Measurements from ENCODE around the gene LPCAT1.
"Not testable (repeated sequence)": the region's sequence is repeated elsewhere in the genome, so short reads cannot be mapped to it uniquely, and the experiment has no call there.

Gene LPCAT1

GRCh38 chr5:1508659-1509290, 15.0 kb downstream of the LPCAT1 start:
- DNase-seq (ENCODE audit: low read depth) = no peak

- no peak for DNase-seq (ENCODE audit: low read depth)
Measured at GRCh38 chr5:1507961-1508658, 15.7 kb downstream of the LPCAT1 start.

- DNase-seq (ENCODE audit: low read depth) = no peak
Measured at GRCh38 chr5:1507457-1507856, 16.3 kb downstream of the LPCAT1 start.

DNA sequence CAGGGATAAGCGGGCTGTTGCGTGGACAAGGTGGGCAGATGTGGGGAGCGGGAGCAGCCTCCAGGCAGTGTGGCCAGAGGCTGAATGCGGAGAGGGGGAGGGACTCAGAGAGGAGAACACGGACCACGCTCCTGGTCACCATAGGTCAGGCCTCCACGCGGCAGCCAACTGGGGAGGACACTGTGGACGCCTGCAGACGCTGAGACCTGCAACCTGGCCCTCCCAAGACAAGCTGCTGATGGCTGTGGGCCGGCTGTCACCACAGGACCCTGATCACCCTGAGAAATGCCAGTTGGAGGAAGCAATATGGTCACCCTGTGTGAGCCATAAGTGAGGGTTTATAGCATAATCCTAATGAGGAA, 16.8 kb downstream of the LPCAT1 start:
- DNase-seq (ENCODE audit: low read depth) = no peak

DNA sequence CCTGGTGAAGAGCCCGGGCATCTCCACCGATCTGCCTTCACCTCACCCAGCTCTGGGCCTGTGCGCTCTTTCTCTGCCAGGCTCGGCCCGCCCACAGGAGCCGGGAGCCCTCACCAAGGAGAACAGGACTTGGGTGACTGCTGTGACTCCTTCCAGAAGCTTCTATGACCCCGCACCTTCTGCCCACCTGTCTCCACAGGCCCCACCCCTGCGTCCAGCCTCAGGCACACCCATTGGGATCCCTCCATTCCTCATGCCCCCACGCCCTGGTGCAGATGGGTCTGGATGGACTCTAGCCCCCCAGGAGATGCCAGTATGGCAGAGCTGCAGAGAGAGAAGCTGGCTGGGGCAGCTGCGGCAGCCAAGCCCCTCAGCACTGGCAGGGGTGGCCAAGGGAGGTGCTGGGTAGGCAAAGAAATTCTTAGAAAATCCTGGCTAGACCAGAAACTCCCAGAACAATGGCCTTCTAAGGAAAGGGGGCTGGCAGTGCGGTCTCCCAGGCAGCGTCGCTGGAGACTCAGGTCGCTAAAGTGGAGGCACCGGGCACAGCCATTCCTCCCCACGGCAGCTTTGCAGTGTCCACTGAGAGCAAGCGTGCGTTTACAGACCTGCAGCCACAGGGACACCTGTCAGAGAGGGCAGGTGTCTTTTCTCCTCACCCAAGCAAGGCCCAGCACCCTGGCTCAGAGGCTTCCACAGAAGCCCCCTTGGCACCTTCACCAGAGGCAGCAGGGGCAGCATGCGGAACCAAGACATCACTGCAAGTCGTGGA, 17.3 kb downstream of the LPCAT1 start:
- DNase-seq (ENCODE audit: low read depth) = no peak

- no peak for DNase-seq (ENCODE audit: low read depth)
Measured at GRCh38 chr5:1505506-1506241, 18.1 kb downstream of the LPCAT1 start.

- not testable (repeated sequence) for DNase-seq (ENCODE audit: low read depth)
Measured at GRCh38 chr5:1505089-1505488, 18.7 kb downstream of the LPCAT1 start.

GRCh38 chr5:1504617-1505016, 19.1 kb downstream of the LPCAT1 start:
- no peak for DNase-seq (ENCODE audit: low read depth)

DNA sequence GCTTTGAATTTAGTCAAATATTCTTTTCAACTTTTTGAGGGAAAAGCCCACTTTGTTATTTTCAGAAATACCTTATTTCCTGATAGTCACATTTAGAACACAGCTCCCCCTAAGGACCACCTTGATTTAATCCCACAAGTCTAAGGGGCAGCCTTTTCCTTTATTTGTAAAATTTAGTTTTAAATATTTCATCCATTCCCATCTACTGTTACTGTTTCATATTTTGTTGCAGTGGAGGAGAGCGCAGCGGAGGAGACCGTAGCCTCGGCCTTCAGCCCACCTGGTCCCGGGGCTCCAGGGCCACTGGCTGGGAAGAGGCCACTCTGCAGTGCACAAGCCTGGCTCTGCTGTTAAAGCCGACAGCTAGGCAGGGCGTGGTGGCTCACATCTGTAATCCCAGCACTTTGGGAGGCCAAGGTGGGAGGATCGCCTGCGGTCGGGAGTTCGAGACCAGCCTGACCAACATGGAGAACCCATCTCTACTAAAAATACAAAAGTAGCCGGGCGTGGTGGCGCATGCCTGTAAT, 19.6 kb downstream of the LPCAT1 start:
- no peak for DNase-seq (ENCODE audit: low read depth)

- DNase-seq (ENCODE audit: low read depth) = no peak
Measured at GRCh38 chr5:1503241-1504068, 20.3 kb downstream of the LPCAT1 start.

- DNase-seq (ENCODE audit: low read depth) = no peak
Measured at GRCh38 chr5:1502737-1503120, 21.0 kb downstream of the LPCAT1 start.

GRCh38 chr5:1502046-1502736, 21.6 kb downstream of the LPCAT1 start:
- no peak for DNase-seq (ENCODE audit: low read depth)

DNA sequence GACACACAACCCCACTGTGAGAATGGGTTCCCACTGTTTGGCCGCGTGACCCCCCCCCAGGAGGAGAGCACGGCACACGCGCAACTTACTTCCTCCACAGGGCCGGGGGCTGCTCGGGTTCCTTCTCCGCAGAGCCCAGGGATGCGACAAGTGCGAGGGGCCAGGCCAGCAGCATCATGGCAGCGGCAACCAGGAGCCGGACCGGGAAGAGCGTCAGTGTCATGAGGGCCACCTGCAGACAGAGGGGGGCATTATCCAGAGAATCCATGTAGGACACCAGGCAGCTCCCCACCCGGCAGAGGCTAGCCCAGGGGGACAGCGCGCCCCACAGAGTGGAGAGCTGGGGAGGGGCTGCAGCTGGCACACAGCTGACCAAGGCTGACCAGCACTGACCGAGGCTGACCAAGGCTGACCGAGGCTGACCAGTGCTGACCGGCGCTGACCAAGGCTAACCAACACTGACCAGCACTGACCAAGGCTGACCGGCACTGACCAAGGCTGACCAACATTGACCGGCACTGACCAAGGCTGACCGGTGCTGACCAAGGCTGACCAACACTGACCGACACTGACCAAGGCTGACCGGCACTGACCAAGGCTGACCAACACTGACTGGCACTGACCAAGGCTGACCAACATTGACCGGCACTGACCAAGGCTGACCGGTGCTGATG, 22.3 kb downstream of the LPCAT1 start:
- DNase-seq (ENCODE audit: low read depth) = no peak

GRCh38 chr5:1500411-1501091, 23.2 kb downstream of the LPCAT1 start:
- no peak for DNase-seq (ENCODE audit: low read depth)

GRCh38 chr5:1499851-1500250, 23.9 kb downstream of the LPCAT1 start:
- no peak for DNase-seq (ENCODE audit: low read depth)

GRCh38 chr5:1498623-1499416, 24.9 kb downstream of the LPCAT1 start:
- no peak for DNase-seq (ENCODE audit: low read depth)

- DNase-seq (ENCODE audit: low read depth) = no peak
Measured at GRCh38 chr5:1497795-1498622, 25.8 kb downstream of the LPCAT1 start.

GRCh38 chr5:1497242-1497777, 26.4 kb downstream of the LPCAT1 start:
- DNase-seq (ENCODE audit: low read depth) = no peak

All from stimulated activated CD8-positive, alpha-beta memory T cell treated with anti-CD3 and anti-CD28 coated beads, Interleukin-4, amount 100 ng/mL, for 24 hours (primary cell).